HEK293 (cell line): ENCODE data around the gene DOCK4.

Experiments
- CTCF ChIP-seq: fragments of 450-650 bp; formaldehyde crosslinking; IDR thresholded peaks from 2 replicates; pipeline ENCODE4 v1.5.1; 2016; ENCODE audit warnings: missing biosample characterization, missing genetic modification characterization
- GLI4 ChIP-seq: fragments of 450-650 bp; formaldehyde crosslinking; IDR thresholded peaks from 2 replicates; pipeline ENCODE4 v1.5.1; 2016; ENCODE audit warnings: missing biosample characterization, missing genetic modification characterization
- PRDM10 ChIP-seq: fragments of 450-650 bp; formaldehyde crosslinking; IDR thresholded peaks from 2 replicates; pipeline ENCODE4 v1.5.1; 2016; ENCODE audit warnings: missing biosample characterization, missing genetic modification characterization
- ZBTB20 ChIP-seq: fragments of 450-650 bp; formaldehyde crosslinking; IDR thresholded peaks from 2 replicates; pipeline ENCODE4 v1.5.1; 2016; ENCODE audit warnings: missing biosample characterization, missing genetic modification characterization
- ZNF121 ChIP-seq: fragments of 450-650 bp; formaldehyde crosslinking; IDR thresholded peaks from 2 replicates; pipeline ENCODE4 v1.5.1; 2016; ENCODE audit warnings: missing biosample characterization, missing genetic modification characterization
- ZNF169 ChIP-seq: fragments of 450-650 bp; formaldehyde crosslinking; IDR thresholded peaks from 2 replicates; pipeline ENCODE4 v1.5.1; 2016; ENCODE audit warnings: missing biosample characterization, missing genetic modification characterization
- ZNF274 ChIP-seq, 2 experiments: fragments of 200-500 bp in 1 of 2; fragments of 450-650 bp in 1 of 2; sonication (Bioruptor generic) in 1 of 2; formaldehyde crosslinking in 1 of 2; IDR thresholded peaks; 2 replicates each; pipeline versions ENCODE4 v1.5.1 to v1.6.1; 2014 to 2016; ENCODE audit warnings: borderline replicate concordance in 1 of 2, inconsistent platforms in 1 of 2, low read length in 1 of 2, missing biosample characterization in 1 of 2, missing genetic modification characterization in 1 of 2
- ZNF335 ChIP-seq: fragments of 450-650 bp; formaldehyde crosslinking; conservative IDR thresholded peaks from 2 replicates; pipeline ENCODE4 v1.5.1; 2016; ENCODE audit warnings: missing biosample characterization, missing genetic modification characterization
- ZNF677 ChIP-seq: fragments of 450-650 bp; IDR thresholded peaks from 2 replicates; pipeline ENCODE4 v1.5.0; 2018; ENCODE audit warnings: missing biosample characterization, mild to moderate bottlenecking, missing genetic modification characterization, moderate library complexity
- ZNF701 ChIP-seq: fragments of 450-650 bp; formaldehyde crosslinking; IDR thresholded peaks from 2 replicates; pipeline ENCODE4 v1.5.1; 2016; ENCODE audit warnings: missing biosample characterization, missing genetic modification characterization

GRCh38 chr7:111918461-111918860 is 287.7 kb downstream of the DOCK4 start:
- TF ChIP-seq CTCF (tag by site-specific recombination) (no peak), GLI4 (no peak), PRDM10 (tag by site-specific recombination) (no peak), ZNF274 (IDR thresholded peaks at IDR 0.05; ENCODE audit: low read length) (no peak), ZNF274 (tag by site-specific recombination; IDR thresholded peaks at IDR 0.05; ENCODE audit: borderline replicate concordance) (no peak), ZNF701 (tag by site-specific recombination) (no peak), ZNF677 (tag by site-specific recombination) (no peak), ZBTB20 (tag by site-specific recombination) (no peak), ZNF169 (tag by site-specific recombination) (no peak), ZNF121 (no peak), ZNF335 (tag by site-specific recombination) (no peak)
